ENCODE data around the gene KRTAP9-7. TPM values are rescaled to one million over a fixed set of nuclear protein-coding genes. Genes with fewer than 3 reads are reported as not detected.

The KRTAP9-7 gene
- total RNA-seq, 1 donor from 2014 or later: not detected

- intact Hi-C loops (cut with DNase I): no loop called here
- DNase-seq (ENCODE audit: low spot score): no peak
Observed at GRCh38 chr17:41315204-41315794, 39.8 kb downstream of the KRTAP9-7 start, which contains the start of gene KRTAP17-1. Gene KRTAP17-1, minus strand, starts transcription at chr17:41315710. Its CDS starts 60 bp downstream, at chr17:41315650.

GRCh38 chr17:41315814-41316445 is 40.4 kb downstream of the KRTAP9-7 start:
- intact Hi-C loops (cut with DNase I): no loop called here
- no peak for DNase-seq (ENCODE audit: low spot score)

- DNase-seq (ENCODE audit: low spot score): no peak
- intact Hi-C loops (cut with DNase I): no loop called here
Observed at GRCh38 chr17:41318231-41318630, 42.7 kb downstream of the KRTAP9-7 start.

GRCh38 chr17:41322094-41322902 is 46.8 kb downstream of the KRTAP9-7 start:
- intact Hi-C loops (cut with DNase I): loop anchor here (5.0 to 10.0 kb wide), 3 partner anchors 173 to 517 kb away; no protein-coding TSS in a partner anchor
- DNase-seq (ENCODE audit: low spot score): no peak

- DNase-seq (ENCODE audit: low spot score): no peak
- intact Hi-C loops (cut with DNase I): loop anchor here (5.0 to 10.0 kb wide), 3 partner anchors 172 to 518 kb away; no protein-coding TSS in a partner anchor
Observed at GRCh38 chr17:41322903-41323895, 47.7 kb downstream of the KRTAP9-7 start.

GRCh38 chr17:41324180-41325075 is 48.9 kb downstream of the KRTAP9-7 start:
- intact Hi-C loops (cut with DNase I): loop anchor here (5.0 to 10.0 kb wide), 3 partner anchors 170 to 520 kb away; no protein-coding TSS in a partner anchor
- DNase-seq (ENCODE audit: low spot score): no peak

GRCh38 chr17:41325126-41325525 is 49.6 kb downstream of the KRTAP9-7 start:
- DNase-seq (ENCODE audit: low spot score): no peak
- intact Hi-C loops (cut with DNase I): loop anchor here (10.0 kb wide), 2 partner anchors 170 to 520 kb away; no protein-coding TSS in a partner anchor

GRCh38 chr17:41325611-41326010 is 50.1 kb downstream of the KRTAP9-7 start:
- intact Hi-C loops (cut with DNase I): loop anchor here (10.0 kb wide), 2 partner anchors 169 to 521 kb away; no protein-coding TSS in a partner anchor

More at GRCh38 chr17:41325611-41326010, 50.1 kb downstream of the KRTAP9-7 start:
- DNase-seq (ENCODE audit: low spot score): no peak

Other genes starting within 250 kb of the KRTAP9-7 start
- not detected for gene KRTAP1-5, start 248.5 kb upstream of the KRTAP9-7 start, total RNA-seq
- not detected for gene KRTAP1-4, start 245.5 kb upstream of the KRTAP9-7 start, total RNA-seq
- gene KRTAP1-3, start 240.8 kb upstream of the KRTAP9-7 start, total RNA-seq: not detected
- not detected for gene KRTAP1-1, start 234.2 kb upstream of the KRTAP9-7 start, total RNA-seq
- gene KRTAP2-1, start 228.4 kb upstream of the KRTAP9-7 start, total RNA-seq: not detected
- not detected for gene KRTAP2-2, start 220.5 kb upstream of the KRTAP9-7 start, total RNA-seq
- not detected for gene KRTAP2-3, start 215.6 kb upstream of the KRTAP9-7 start, total RNA-seq
- not detected for gene KRTAP2-4, start 209.8 kb upstream of the KRTAP9-7 start, total RNA-seq
- gene KRTAP4-7, start 191.5 kb upstream of the KRTAP9-7 start, total RNA-seq: not detected
- gene KRTAP4-8, start 177.6 kb upstream of the KRTAP9-7 start, total RNA-seq: not detected
- gene KRTAP4-16, start 173.5 kb upstream of the KRTAP9-7 start, total RNA-seq: not detected
- gene KRTAP4-9, start 170.3 kb upstream of the KRTAP9-7 start, total RNA-seq: not detected
- gene KRTAP4-11, start 157.3 kb upstream of the KRTAP9-7 start, total RNA-seq: not detected
- not detected for gene KRTAP4-12, start 151.5 kb upstream of the KRTAP9-7 start, total RNA-seq
- gene KRTAP4-6, start 135.2 kb upstream of the KRTAP9-7 start, total RNA-seq: not detected
- not detected for gene KRTAP4-5, start 125.9 kb upstream of the KRTAP9-7 start, total RNA-seq
- not detected for gene KRTAP4-4, start 115.0 kb upstream of the KRTAP9-7 start, total RNA-seq
- gene KRTAP4-3, start 107.5 kb upstream of the KRTAP9-7 start, total RNA-seq: not detected
- gene KRTAP4-2, start 97.5 kb upstream of the KRTAP9-7 start, total RNA-seq: not detected
- gene KRTAP4-1, start 90.8 kb upstream of the KRTAP9-7 start, total RNA-seq: not detected
- not detected for gene KRTAP9-1, start 85.8 kb upstream of the KRTAP9-7 start, total RNA-seq
- gene KRTAP9-2, start 49.0 kb upstream of the KRTAP9-7 start, total RNA-seq: not detected
- gene KRTAP9-3, start 43.2 kb upstream of the KRTAP9-7 start, total RNA-seq: not detected
- not detected for gene KRTAP9-8, start 37.7 kb upstream of the KRTAP9-7 start, total RNA-seq
- not detected for gene KRTAP9-4, start 26.0 kb upstream of the KRTAP9-7 start, total RNA-seq
- gene KRTAP9-9, start 20.3 kb upstream of the KRTAP9-7 start, total RNA-seq: not detected
- not detected for gene KRTAP9-6, start 10.3 kb upstream of the KRTAP9-7 start, total RNA-seq
- not detected for gene KRTAP29-1, start 27.2 kb downstream of the KRTAP9-7 start, total RNA-seq
- not detected for gene KRTAP16-1, start 33.6 kb downstream of the KRTAP9-7 start, total RNA-seq
- gene KRTAP17-1, start 40.0 kb downstream of the KRTAP9-7 start, total RNA-seq: not detected
- not detected for gene KRT33A, start 75.1 kb downstream of the KRTAP9-7 start, total RNA-seq
- gene KRT33B, start 94.1 kb downstream of the KRTAP9-7 start, total RNA-seq: not detected
- gene KRT34, start 106.6 kb downstream of the KRTAP9-7 start, total RNA-seq: not detected
- not detected for gene KRT31, start 121.9 kb downstream of the KRTAP9-7 start, total RNA-seq
- gene KRT37, start 148.9 kb downstream of the KRTAP9-7 start, total RNA-seq: not detected
- gene KRT38, start 165.3 kb downstream of the KRTAP9-7 start, total RNA-seq: not detected
- gene KRT32, start 191.7 kb downstream of the KRTAP9-7 start, total RNA-seq: 0.27 TPM
- not detected for gene KRT35, start 205.5 kb downstream of the KRTAP9-7 start, total RNA-seq
- gene KRT36, start 214.2 kb downstream of the KRTAP9-7 start, total RNA-seq: not detected
- not detected for gene KRT13, start 229.9 kb downstream of the KRTAP9-7 start, total RNA-seq
- not detected for gene KRT15, start 243.2 kb downstream of the KRTAP9-7 start, total RNA-seq

Data from cardiac septum (tissue), 1 donor.